Daoy (cell line): ENCODE measurements around the gene NT5DC4. TPM values are rescaled to one million over a fixed set of nuclear protein-coding genes. Genes with fewer than 3 reads are reported as not detected.

Experiments
- DNase-seq: peaks from one replicate; pipeline ENCODE4 v3.0.0-alpha.2; 2015; ENCODE audit warnings: low read depth
- total RNA-seq: library from RNA; depleted of rRNA; stranded (reverse); fragments of >200 nt; shearing (Covaris generic); gene quantifications from 2 replicates; pipeline ENCODE4 v1.2.3, GENCODE V29; 2014; rRNA removed

Gene NT5DC4
- total RNA-seq, 1 experiment from 2014 or later = not detected

DNA sequence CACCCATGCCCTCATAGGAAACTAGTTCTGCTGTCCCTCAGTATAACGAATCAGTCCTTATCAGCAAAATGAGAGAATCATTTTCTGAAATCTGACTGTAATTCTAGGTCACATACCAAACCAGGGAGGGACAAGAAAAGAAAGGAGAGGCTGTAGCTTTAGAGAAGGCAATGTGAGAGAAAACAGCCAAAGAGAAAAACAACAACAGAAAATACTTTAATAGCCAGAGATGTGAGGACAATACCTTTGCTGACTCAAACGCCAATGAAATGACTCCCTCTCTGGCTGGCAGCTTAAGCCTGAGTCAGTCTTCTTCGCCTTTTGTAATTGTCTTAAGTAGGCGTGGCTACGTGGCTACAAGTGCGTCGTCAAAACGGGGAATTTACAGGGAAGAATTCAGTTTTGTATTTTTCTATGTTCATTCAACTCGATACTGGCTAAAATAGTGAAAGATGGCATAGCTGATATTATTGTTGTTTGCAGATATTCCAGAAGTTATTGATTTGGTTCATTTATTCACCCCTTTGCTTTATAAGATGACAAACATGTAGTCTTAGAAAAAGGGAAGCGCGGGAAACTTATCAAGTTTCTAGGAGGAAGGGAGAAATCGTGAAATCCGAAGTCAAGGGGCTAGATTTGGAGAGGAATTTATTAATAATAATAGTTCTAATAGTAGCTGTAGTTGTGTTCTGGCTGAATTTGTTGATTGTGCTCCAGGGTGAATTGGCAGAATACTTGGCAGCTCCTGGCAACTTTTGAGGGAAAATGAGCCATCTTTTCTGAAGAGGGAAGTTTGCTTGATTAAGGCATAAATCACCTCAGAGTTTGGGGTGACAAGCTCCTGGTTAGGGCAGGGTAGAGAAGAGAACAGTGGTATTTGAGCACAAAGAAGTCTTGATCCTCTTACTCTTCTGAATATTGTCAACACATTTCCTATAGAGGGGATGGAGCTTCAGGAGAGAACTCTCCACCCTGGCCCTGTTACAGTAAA is 63.7 kb downstream of the NT5DC4 start, which contains the start of gene IL1A:
Gene IL1A, minus strand, starts transcription at position 295 of the 991 bp plus-strand sequence. CDS start 723 bp downstream, outside the sequence.
- DNase-seq = peak; percentile 84

DNA sequence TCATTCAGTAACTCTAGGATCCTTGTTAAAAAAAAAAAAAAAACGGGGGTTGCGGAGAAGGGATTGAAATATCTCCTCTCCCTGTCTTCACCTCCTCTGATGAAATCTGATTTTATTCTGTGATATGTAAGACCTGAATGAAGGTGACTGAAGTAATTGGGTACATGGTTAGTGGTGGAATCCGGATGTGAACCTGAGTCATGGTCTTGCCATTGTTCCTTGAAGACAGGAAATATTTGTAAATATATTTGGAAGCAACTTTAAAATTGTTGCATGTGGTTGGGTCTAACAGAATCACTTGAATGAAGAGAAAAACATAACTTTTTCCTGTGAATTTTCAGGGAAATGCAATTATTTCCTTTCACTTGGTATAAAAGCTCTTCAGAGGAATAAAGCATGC is 66.5 kb downstream of the NT5DC4 start:
- DNase-seq = no peak

DNA sequence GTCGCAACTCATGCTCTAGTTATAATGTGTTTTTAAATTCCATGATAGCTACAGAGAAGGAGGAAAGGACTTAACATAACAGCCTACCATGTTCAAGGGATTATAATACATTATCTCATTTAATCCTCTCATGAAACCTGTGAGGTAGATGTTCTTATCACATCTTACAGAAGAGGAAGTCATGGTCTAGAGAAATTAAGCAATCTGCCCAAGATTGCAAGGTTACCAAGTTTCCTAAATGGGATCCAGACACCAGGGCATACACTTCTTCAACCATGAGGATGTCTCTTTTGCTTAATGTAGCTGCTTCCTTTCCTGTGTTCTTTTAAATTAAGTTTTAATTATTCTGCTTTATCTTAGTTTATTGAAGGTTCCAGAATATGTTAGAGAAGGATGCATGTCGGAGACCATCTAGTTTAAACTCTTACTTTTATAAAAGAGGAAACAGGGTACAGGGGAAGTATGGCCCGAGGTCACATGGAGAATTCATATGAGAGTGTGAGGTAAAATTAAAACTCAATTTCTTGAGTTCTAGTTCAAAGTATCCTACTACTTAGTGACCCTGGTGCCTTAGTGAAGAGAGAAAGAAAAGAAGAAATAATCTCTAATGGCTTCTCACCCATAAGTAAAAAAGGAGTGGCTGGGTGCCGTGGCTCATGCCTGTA is 67.0 kb downstream of the NT5DC4 start:
- DNase-seq = no peak

DNA sequence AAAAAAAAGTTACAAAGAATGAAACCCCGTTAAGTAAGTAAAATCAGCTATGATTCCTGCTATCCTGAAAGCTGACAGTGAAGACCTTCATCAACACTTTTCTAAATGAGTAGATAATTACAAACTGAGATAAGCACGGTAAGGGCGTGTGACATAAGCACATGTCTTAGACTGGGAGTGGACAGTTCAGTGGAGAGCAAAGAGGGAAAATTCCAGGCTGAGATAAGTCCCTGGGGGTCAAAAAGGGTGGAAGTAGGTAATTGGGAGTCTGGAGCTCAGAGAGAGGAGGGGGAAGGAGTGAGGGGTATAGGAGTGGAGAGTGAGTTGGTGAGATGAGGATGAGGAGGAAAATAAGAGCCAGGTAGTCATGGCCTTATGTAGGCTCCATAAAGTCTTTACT is 67.8 kb downstream of the NT5DC4 start:
- DNase-seq = no peak

Other genes starting within 250 kb of the NT5DC4 start
- 33.6 and 34.2 TPM in 2 replicates for gene TTL, start 238.9 kb upstream of the NT5DC4 start, total RNA-seq
- gene POLR1B, start 178.6 kb upstream of the NT5DC4 start, total RNA-seq = 26.3 and 29.9 TPM in 2 replicates
- 18.9 and 26.2 TPM in 2 replicates for gene CHCHD5, start 136.4 kb upstream of the NT5DC4 start, total RNA-seq
- 58.4 and 71.2 TPM in 2 replicates for gene SLC20A1, start 75.1 kb upstream of the NT5DC4 start, total RNA-seq
- 25.5 and 31.7 TPM in 2 replicates for gene CKAP2L, start 43.6 kb downstream of the NT5DC4 start, total RNA-seq
- gene IL1A, start 63.5 kb downstream of the NT5DC4 start, total RNA-seq = 26.0 and 29.8 TPM in 2 replicates
- 12.4 and 13.5 TPM in 2 replicates for gene IL1B, start 115.8 kb downstream of the NT5DC4 start, total RNA-seq
- not detected in 2 replicates for gene IL37, start 190.1 kb downstream of the NT5DC4 start, total RNA-seq